ENCODE measurements around the gene CFAP70. TPM values are rescaled to one million over a fixed set of nuclear protein-coding genes. Genes with fewer than 3 reads are reported as not detected.
"Not testable (repeated sequence)": the region's sequence is repeated elsewhere in the genome, so short reads cannot be mapped to it uniquely, and the experiment has no call there.

CFAP70 gene
- polyA plus RNA-seq, 4 donors: 2.7 to 24.5 (median 14.5) TPM

DNA sequence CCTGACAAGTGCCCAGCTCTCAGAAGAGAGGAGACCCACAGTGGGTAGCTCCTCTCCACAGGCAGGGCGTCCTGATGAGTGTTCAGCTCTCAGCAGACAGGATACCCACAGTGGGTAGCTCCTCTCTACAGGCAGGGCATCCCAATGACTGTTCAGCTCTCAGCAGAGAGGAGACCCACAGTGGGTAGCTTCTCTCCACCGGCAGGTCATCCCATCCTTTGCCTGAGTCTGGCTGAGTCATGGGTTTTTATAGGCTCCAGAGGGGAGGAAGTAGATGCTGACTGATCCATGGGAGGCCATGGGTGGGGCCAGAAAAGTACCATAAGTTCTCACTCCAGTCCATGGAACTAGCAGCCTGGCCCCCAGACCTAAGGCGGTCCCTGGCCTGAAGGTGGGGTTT lies 18.5 kb downstream of the CFAP70 start:
- no peak for DNase-seq (ENCODE audit: low read depth in 4 of 4, low spot score in 3 of 4)

GRCh38 chr10:73339436-73339835 lies 19.2 kb downstream of the CFAP70 start:
- no peak for DNase-seq (ENCODE audit: low read depth in 4 of 4, low spot score in 3 of 4)

GRCh38 chr10:73338801-73339368 lies 19.8 kb downstream of the CFAP70 start:
- no peak for DNase-seq (ENCODE audit: low read depth in 4 of 4, low spot score in 3 of 4)

DNA sequence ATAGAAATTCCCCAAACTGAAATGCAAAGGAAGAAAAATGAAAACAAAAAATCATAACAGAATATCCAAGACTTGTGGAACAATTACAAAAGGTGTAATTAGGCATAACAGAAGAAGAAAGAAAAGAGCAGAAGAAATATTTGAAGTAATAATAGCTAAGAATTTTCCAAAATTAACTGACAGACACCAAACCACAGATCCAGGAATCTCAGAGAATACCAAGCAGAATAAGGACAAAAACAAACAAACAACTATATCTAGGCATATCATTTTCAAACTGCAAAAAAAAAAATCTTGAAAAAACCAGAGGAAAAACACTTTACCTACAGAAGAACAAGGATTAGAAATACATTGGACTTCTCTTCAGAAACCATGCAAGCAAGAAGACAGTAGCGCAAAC lies 25.5 kb downstream of the CFAP70 start:
- no peak for DNase-seq (ENCODE audit: low read depth in 4 of 4, low spot score in 3 of 4)

- DNase-seq (ENCODE audit: low read depth in 4 of 4, low spot score in 3 of 4): no peak
Measured at GRCh38 chr10:73332379-73332778, 26.3 kb downstream of the CFAP70 start.

- not testable (repeated sequence) for DNase-seq (ENCODE audit: low read depth in 4 of 4, low spot score in 3 of 4)
Measured at GRCh38 chr10:73328523-73328922, 30.1 kb downstream of the CFAP70 start.

DNA sequence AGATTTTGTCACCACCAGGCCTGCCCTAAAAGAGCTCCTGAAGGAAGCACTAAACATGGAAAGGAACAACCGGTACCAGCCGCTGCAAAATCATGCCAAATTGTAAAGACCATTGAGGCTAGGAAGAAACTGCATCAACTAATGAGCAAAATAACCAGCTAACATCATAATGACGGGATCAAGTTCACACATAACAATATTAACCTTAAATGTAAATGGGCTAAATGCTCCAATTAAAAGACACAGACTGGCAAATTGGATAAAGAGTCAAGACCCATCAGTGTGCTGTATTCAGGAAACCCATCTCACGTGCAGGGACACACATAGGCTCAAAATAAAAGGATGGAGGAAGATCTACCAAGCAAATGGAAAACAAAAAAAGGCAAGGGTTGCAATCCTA lies 33.4 kb downstream of the CFAP70 start:
- DNase-seq (ENCODE audit: low read depth in 4 of 4, low spot score in 3 of 4): not testable (repeated sequence)

- not testable (repeated sequence) for DNase-seq (ENCODE audit: low read depth in 4 of 4, low spot score in 3 of 4)
Measured at GRCh38 chr10:73323582-73323981, 35.1 kb downstream of the CFAP70 start.

GRCh38 chr10:73310475-73310874 lies 48.2 kb downstream of the CFAP70 start:
- no peak for DNase-seq (ENCODE audit: low read depth in 4 of 4, low spot score in 3 of 4)

DNA sequence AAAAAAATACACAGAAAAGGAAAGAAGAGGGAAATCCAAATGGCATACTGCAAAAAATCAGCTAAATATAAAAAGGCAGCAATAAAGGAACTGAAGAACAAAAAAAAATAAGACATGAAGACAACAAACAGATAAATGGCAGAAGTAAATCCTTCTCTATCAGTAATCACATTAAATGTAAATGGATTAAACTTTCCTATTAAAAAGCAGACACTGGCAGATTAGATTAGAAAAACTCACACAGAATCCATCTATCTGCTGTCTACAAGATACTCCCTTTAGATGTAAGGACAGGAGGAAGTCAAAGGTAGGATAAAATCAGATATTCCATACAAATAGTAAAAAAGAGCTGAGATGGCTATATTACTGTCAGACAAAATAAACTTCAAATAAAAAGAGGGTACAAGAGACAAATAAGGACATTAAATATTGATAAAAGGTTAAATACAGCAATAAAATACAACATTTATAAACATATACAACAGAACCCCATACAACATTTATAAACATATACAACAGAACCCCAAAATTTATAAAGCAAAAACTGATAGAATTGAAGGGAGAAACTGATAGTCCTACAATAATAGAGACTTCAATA lies 51.4 kb downstream of the CFAP70 start:
- DNase-seq (ENCODE audit: low read depth in 4 of 4, low spot score in 3 of 4): no peak

DNA sequence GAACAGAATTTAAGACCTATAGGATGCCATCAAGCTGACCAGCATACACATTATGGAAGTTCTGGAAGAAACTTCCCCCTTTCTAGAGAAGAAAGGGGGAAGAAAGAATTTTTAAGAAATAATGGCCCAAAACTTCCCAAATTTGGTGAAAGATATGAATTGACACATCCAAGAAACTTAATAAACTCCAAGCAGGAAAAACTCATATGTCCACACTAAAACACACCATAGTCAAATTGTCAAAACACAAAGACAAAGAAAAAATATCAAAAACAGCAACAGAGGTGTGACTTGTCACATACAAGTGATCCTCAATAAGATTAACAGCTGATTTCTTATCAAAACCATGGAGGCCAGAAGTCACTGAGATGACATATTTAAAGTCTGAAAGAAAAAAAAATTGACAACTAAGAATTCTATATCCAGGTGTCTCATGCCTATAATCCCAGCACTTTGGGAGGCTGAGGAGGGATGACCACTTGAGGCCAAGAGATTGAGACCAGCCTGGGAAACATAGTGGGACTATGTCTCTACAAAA lies 52.4 kb downstream of the CFAP70 start:
- DNase-seq (ENCODE audit: low read depth in 4 of 4, low spot score in 3 of 4): no peak

GRCh38 chr10:73296946-73297345 lies 61.7 kb downstream of the CFAP70 start:
- DNase-seq (ENCODE audit: low read depth in 4 of 4, low spot score in 3 of 4): no peak

DNA sequence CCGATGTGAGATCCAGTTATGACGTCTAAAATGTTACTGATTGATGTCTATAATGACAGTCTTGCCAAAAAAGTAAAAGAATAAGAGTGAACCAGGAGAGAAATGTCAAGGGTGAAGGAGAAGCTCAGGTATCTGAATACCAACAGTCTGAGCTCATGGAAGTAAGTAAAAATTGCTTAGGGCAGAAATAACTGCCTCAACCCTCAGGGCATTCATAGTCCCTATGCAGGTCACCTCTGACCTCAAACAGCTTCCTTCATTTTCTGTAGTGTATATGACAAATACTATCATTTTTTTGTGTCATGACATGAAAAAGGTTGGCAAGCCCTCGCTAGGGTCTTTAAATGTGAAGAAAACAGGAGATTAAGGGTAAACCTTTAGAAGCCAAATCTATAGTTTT lies 65.2 kb downstream of the CFAP70 start:
- no peak for DNase-seq (ENCODE audit: low read depth in 4 of 4, low spot score in 3 of 4)

- DNase-seq (ENCODE audit: low read depth in 4 of 4, low spot score in 3 of 4): no peak
Measured at GRCh38 chr10:73289958-73290357, 68.7 kb downstream of the CFAP70 start.

DNA sequence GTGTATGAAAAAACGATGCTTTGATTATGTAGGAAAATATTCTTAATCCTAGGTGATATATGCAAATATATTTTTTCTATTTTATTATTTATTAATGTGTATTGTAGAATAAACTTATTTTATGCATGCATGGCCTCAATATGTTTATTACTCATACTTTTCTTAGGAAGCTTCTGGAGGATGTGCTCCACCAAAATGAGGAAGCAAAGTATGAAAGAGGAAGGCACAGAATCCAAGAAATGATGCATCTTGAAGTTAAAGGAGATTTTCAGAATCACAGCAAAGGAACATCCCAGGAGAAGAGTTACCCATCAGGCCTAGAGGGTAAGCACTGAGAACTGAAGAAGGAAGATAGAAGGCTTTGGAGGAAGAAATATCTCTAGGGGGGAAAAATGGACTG lies 71.2 kb downstream of the CFAP70 start:
- DNase-seq (ENCODE audit: low read depth in 4 of 4, low spot score in 3 of 4): no peak

- DNase-seq (ENCODE audit: low read depth in 4 of 4, low spot score in 3 of 4): no peak
Measured at GRCh38 chr10:73281097-73281496, 77.6 kb downstream of the CFAP70 start.

- DNase-seq (ENCODE audit: low read depth in 4 of 4, low spot score in 3 of 4): no peak
Measured at GRCh38 chr10:73264423-73264822, 94.2 kb downstream of the CFAP70 start.

DNA sequence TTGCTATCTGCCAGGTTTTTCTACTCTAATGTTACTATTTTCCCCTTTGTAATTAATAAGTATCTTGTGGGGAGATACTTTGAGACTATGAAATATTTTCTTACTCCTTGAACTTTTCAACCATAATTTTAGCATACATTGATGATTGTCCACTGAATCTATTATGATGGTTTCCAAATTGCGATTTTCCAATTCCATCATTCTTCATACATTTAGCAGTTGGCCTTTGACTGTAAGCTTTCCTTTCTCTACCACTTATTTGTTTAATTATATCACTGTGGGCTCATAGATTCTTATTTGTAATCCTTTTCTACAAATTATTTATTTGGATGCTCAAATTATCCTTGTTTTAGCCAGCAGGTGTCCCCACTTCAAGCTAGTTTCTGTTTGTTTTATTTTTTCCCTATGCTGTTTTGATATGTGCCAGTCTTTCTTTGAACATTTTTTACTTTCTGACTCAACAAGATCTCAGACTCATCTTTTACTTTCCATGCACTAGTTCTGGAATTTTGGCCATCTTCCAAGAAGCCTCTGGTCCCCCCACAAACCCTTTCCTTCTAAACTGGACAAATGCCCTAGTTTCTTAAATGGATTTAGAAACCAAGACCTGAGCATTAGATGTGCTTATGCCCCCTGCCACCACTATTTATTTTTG lies 94.8 kb downstream of the CFAP70 start:
- no peak for DNase-seq (ENCODE audit: low read depth in 4 of 4, low spot score in 3 of 4)

DNA sequence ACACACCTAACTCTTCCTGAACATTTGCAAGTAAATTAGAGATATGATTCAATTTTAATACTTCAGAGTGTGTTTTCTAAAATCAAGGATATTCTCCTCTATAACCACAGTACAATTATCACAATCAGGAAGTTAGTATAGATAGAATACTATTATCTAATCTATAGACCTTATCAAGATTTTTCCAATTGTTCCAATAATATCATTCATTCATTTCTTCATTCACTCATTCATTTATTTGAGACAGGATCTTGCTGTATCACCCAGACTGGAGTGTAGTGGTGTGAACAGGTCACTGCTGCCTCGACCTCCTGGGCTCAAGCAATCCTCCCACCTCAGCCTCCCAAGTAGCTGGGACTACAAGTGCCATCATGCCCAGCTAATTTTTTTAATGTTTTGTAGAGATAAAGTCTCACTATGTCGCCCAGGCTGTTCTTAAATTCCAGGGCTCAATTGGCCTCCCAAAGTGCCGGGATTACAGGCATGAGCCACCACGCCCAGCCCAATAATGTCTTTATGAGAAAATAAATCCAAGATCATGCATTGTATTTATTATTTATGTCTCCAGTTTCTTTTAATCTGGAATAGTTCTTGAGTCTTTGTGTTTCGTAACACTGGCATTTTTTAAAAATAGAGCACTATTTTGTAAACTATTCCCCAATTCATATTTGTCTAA lies 95.6 kb downstream of the CFAP70 start:
- no peak for DNase-seq (ENCODE audit: low read depth in 4 of 4, low spot score in 3 of 4)

DNA sequence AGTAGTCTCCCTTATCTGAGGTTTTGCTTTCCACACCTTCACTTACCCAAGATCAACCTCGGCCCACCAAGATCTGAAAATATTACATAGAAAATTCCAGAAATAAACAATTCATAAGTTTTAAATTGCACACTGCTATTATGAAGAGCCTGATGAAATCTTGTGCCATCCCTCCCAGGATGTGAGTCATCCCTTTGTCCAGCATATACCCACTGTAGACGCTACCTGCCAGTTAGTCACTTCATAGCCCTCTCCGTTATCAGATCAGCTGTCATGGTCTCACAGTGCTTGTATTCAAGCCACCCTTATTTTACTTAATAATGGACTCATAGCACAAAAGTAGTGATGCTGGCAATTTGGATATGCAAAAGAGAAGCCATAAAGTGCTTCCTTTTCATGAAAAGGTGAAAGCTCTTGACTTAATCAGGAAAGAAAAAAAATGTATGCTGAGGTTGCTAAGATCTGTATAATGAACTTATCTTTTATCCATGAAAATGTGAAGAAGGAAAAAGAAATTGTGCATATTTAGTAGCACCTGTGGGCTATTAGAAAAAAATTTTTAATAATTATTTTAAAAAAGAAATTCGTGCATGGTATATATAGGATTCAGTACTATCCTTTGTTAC lies 96.4 kb downstream of the CFAP70 start:
- DNase-seq (ENCODE audit: low read depth in 4 of 4, low spot score in 3 of 4): no peak

DNA sequence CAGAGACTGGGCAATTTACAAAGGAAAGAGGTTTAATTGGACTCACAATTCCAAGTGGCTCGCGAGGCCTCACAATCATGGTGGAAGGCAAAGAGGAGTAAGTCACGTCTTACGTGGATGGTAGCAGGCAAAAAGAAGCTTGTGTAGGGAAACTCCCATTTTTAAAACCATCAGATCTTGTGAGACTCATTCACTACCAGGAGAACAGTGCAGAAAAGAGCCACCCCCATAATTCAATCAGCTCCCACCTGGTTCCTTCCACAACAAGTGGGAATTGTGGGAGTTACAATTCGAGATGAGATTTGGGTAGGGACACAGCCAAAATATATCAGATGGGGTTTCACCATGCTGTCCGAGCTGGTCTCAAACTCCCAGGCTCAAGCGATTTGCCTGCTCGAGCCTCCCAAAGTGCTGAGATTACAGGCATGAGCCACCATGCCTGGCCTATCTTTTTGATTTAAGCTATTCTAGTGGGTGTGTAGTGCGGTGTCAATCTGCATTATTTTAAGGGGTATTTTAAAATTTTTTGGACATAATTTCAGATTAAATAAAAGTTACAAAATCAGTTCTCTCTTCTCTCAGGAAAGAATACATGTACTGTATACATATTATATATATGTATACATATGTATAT lies 97.2 kb downstream of the CFAP70 start:
- no peak for DNase-seq (ENCODE audit: low read depth in 4 of 4, low spot score in 3 of 4)
